Subcutaneous abdominal adipose tissue (tissue), 5 donors: Measurements from ENCODE around the gene TAF11.
"Not testable (repeated sequence)": the region's sequence is repeated elsewhere in the genome, so short reads cannot be mapped to it uniquely, and the experiment has no call there.

Experiments
- H3K27ac ChIP-seq: one replicate; pipeline ENCODE4 v1.7.0; 2013; ENCODE audit warnings: low read depth, mild to moderate bottlenecking, inconsistent platforms, low read length, moderate library complexity
- H3K27me3 ChIP-seq, 5 donors: one replicate each; pipeline ENCODE4 v1.7.0; 2013; ENCODE audit warnings: low read length in 5 of 5, inconsistent platforms in 1 of 5; ENCODE audit not compliant: control insufficient read depth in 5 of 5, insufficient read depth in 4 of 5
- H3K36me3 ChIP-seq, 5 donors: one replicate each; pipeline ENCODE4 v1.7.0; 2013; ENCODE audit warnings: low read length in 5 of 5; ENCODE audit not compliant: control insufficient read depth in 5 of 5, insufficient read depth in 5 of 5
- H3K4me1 ChIP-seq, 5 donors: one replicate each; pipeline ENCODE4 v1.7.0; 2013; ENCODE audit warnings: low read length in 5 of 5, mild to moderate bottlenecking in 3 of 5, moderate library complexity in 1 of 5; ENCODE audit not compliant: control insufficient read depth in 5 of 5, insufficient read depth in 5 of 5
- H3K4me3 ChIP-seq, 5 donors: one replicate each; pipeline ENCODE4 v1.7.0; 2013; ENCODE audit warnings: low read length in 5 of 5, low read depth in 1 of 5
- H3K9ac ChIP-seq, 5 donors: one replicate each; pipeline ENCODE4 v1.7.0; 2013; ENCODE audit warnings: low read length in 5 of 5, mild to moderate bottlenecking in 4 of 5, moderate library complexity in 3 of 5
- H3K9me3 ChIP-seq, 5 donors: one replicate each; pipeline ENCODE4 v1.7.0; 2013; ENCODE audit warnings: low read length in 5 of 5; ENCODE audit not compliant: control insufficient read depth in 5 of 5
- donor health status: healthy.
- donor health status: healthy.
- donor health status: healthy.
- donor health status: healthy.
- donor health status: healthy.

The TAF11 gene

GRCh38 chr6:34855463-34855862 lies 32.4 kb downstream of the TAF11 start:
- Histone ChIP-seq H3K36me3 (peaks cover 27 to 76% (median 60%) of the 10 kb centered on the region in 5 donors), H3K27ac (no peak overlapping the region), H3K9me3 (no peaks in the 10 kb centered on the region), H3K27me3 (no peaks in the 10 kb centered on the region), H3K4me3 (no peak overlapping the region), H3K9ac (no peak overlapping the region), H3K4me1 (peaks cover 0 to 22% (median 12%) of the 10 kb centered on the region in 5 donors)

- no peak overlapping the region for H3K4me3 ChIP-seq
- no peaks in the 10 kb centered on the region for H3K9me3 ChIP-seq
- H3K27me3 ChIP-seq, result no peaks in the 10 kb centered on the region
- H3K9ac ChIP-seq, result peak overlapping the region in 1 of 5 donors; percentile 31
- peaks cover 0 to 22% (median 12%) of the 10 kb centered on the region in 5 donors for H3K4me1 ChIP-seq
- H3K27ac ChIP-seq, result no peak overlapping the region
- peaks cover 15 to 47% (median 35%) of the 10 kb centered on the region in 5 donors for H3K36me3 ChIP-seq
Measured at GRCh38 chr6:34852406-34853085, 35.3 kb downstream of the TAF11 start.

DNA sequence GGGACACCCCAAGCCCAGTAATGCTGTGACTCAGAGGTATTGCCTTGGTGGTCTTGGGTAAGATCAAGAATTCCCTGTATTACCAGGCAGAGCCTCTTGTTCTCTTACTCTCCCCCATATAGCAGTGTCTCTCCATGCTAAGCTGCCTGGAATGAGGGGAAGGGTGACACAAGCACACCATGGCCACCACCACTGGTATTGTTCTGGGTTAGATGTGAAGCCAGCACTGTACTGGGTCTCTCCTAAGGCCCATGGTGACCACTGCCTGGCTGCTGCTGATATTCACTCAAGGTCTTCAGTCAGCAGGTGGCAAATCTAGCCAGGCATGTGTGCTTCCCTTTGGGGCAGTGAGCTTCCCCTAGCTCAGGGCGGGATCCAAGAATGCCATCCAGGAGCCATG lies 36.5 kb downstream of the TAF11 start:
- no peaks in the 10 kb centered on the region for H3K27me3 ChIP-seq
- H3K4me3 ChIP-seq, result no peak overlapping the region
- H3K4me1 ChIP-seq, result peaks cover 0 to 22% (median 12%) of the 10 kb centered on the region in 5 donors
- H3K9me3 ChIP-seq, result no peaks in the 10 kb centered on the region
- H3K36me3 ChIP-seq, result peaks cover 6 to 35% (median 23%) of the 10 kb centered on the region in 5 donors
- no peak overlapping the region for H3K9ac ChIP-seq
- H3K27ac ChIP-seq, result no peak overlapping the region

GRCh38 chr6:34849066-34849465 lies 38.8 kb downstream of the TAF11 start:
- not testable (repeated sequence) for H3K4me3 ChIP-seq, H3K27ac ChIP-seq, H3K27me3 ChIP-seq, H3K9me3 ChIP-seq, H3K9ac ChIP-seq
- peaks cover 0 to 22% (median 12%) of the 10 kb centered on the region in 5 donors for H3K4me1 ChIP-seq
- peaks cover 0 to 20% (median 9%) of the 10 kb centered on the region in 5 donors for H3K36me3 ChIP-seq

GRCh38 chr6:34839666-34840352 lies 48.0 kb downstream of the TAF11 start:
- peaks cover 17 to 41% (median 24%) of the 10 kb centered on the region in 5 donors for H3K36me3 ChIP-seq
- peaks cover 0 to 15% (median 8%) of the 10 kb centered on the region in 5 donors for H3K4me1 ChIP-seq
- no peak overlapping the region for H3K9ac ChIP-seq
- H3K27me3 ChIP-seq, result no peaks in the 10 kb centered on the region
- no peak overlapping the region for H3K4me3 ChIP-seq
- H3K27ac ChIP-seq, result no peak overlapping the region
- H3K9me3 ChIP-seq, result no peaks in the 10 kb centered on the region

DNA sequence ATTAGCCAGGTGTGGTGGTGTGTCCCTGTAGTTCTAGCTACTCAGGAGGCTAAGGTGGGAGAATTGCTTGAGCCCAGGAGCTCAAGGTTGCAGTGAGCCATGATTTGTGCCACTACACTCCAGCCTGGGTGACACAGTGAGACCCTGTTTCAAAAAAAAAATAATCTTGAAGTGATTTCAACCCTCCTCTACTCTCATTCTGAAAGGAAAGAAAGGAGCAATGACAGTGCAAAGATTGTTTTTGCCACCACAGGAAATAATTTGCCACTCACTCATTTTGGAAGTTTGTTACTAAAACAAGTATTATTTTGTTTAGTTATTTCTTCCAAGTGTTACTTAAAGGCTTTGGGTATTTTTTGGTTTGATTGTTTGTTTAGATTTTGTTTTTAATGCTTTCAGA lies 50.3 kb downstream of the TAF11 start:
- peaks cover 17 to 46% (median 30%) of the 10 kb centered on the region in 5 donors for H3K36me3 ChIP-seq

GRCh38 chr6:34836451-34836850 lies 51.4 kb downstream of the TAF11 start:
- peak overlapping the region in 1 of 5 donors; percentile 35 for H3K9ac ChIP-seq
- peaks cover 18 to 42% (median 30%) of the 10 kb centered on the region in 5 donors for H3K36me3 ChIP-seq
- H3K4me1 ChIP-seq, result peaks cover 0 to 21% (median 8%) of the 10 kb centered on the region in 5 donors
- no peaks in the 10 kb centered on the region for H3K27me3 ChIP-seq
- H3K4me3 ChIP-seq, result no peak overlapping the region
- no peak overlapping the region for H3K27ac ChIP-seq
- no peaks in the 10 kb centered on the region for H3K9me3 ChIP-seq

More for the DNA sequence above, 50.3 kb downstream of the TAF11 start:
- no peak overlapping the region for H3K9ac ChIP-seq
- H3K4me1 ChIP-seq, result peaks cover 0 to 21% (median 8%) of the 10 kb centered on the region in 5 donors
- H3K27me3 ChIP-seq, result no peaks in the 10 kb centered on the region
- H3K27ac ChIP-seq, result no peak overlapping the region
- no peak overlapping the region for H3K4me3 ChIP-seq
- H3K9me3 ChIP-seq, result no peaks in the 10 kb centered on the region

DNA sequence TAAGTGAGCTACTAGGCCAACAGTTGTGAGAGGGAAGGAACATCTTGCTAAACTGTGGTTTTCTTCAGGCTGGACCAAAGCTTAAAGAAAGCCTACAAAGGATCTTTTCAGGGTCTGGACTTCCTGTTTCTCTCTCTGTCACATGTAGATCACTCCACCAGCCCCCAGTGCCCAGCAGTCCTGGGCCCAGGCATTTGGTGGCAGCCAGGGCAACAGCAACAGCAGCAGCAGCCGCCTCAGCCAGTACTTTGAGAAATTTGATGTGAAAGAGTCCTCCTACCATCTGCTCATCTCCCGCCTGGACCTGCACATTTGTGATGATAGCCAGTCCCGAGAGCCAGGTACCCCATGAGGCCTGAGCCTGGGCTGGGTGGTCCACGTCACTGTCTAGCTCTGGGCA lies 51.8 kb downstream of the TAF11 start:
- no peaks in the 10 kb centered on the region for H3K27me3 ChIP-seq
- peaks cover 20 to 42% (median 30%) of the 10 kb centered on the region in 5 donors for H3K36me3 ChIP-seq
- no peak overlapping the region for H3K27ac ChIP-seq

DNA sequence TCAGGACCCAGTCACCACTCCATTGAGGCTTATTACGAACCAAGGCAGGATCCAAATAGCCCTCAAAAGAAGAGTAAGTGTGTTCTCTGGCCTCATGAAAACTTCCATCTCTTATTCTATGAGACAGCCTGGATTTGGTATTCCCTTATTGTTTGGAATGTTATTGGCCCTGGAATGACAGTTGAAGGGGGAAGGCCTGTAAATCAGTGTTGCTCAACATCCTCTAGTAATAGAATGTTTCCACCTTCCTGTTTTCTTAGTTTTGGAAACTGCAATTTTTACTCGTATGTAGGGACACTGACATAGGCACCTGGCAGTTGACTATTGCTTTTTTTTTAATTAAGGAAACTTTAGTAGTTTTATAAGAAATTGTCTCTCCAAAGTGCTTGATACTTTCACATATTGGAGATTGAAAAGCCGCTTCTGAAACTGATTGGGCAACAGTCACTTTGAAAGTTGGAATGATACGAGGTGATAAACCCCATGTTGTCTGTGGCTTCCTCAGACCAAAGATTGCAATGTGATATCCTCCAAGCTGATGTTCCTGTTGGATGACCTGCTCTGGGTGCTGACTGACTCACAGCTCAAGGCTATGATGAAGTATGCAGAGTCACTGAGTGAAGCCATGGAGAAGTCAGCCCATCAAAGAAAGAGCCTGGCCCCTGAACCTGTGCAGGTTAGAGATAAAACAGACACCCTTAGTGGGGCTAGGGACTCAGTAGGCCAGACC lies 52.9 kb downstream of the TAF11 start:
- H3K36me3 ChIP-seq, result peaks cover 20 to 43% (median 30%) of the 10 kb centered on the region in 5 donors
- no peak overlapping the region for H3K27ac ChIP-seq

More for the DNA sequence above, 51.8 kb downstream of the TAF11 start:
- no peaks in the 10 kb centered on the region for H3K9me3 ChIP-seq
- peak overlapping the region in 1 of 5 donors; percentile 35 for H3K9ac ChIP-seq
- no peak overlapping the region for H3K4me3 ChIP-seq
- peaks cover 0 to 21% (median 8%) of the 10 kb centered on the region in 5 donors for H3K4me1 ChIP-seq

More for the DNA sequence above, 52.9 kb downstream of the TAF11 start:
- Histone ChIP-seq H3K27me3 (no peaks in the 10 kb centered on the region), H3K9me3 (no peaks in the 10 kb centered on the region), H3K9ac (no peak overlapping the region), H3K4me1 (peaks cover 0 to 21% (median 8%) of the 10 kb centered on the region in 5 donors), H3K4me3 (no peak overlapping the region)
